Stimulated activated CD4-positive, alpha-beta T cell treated with anti-CD3 and anti-CD28 coated beads, Interleukin-12 subunit alpha, Interleukin-12 subunit beta, amount 100 ng/mL, for 24 hours (primary cell): ENCODE measurements around the gene BET1.

Experiments used
- DNase-seq, 2 experiments: peaks; one replicate each; pipeline ENCODE4 v3.0.0-alpha.2; 2020; ENCODE audit warnings: low read depth in 2 of 2

BET1 gene

DNA sequence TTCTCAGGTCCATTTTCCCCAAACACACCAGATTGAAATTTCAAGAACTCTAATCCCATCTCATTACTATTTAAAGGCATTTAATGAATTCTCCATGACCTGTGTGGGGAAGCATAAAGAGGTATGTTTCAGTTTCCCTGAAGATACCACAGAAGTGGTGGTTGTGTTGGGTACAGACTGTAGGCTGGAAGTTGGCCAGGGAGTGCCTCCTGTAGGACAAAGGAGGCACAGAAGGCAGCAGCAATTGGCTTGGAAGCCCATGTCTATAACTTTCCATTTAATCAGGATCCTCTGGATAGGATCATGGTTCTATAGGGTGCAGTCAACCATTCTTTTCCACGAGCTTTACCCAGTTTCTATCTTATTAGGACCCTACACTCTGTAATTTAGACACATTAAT lies 8.6 kb upstream of the BET1 start:
- DNase-seq, result no peak

DNA sequence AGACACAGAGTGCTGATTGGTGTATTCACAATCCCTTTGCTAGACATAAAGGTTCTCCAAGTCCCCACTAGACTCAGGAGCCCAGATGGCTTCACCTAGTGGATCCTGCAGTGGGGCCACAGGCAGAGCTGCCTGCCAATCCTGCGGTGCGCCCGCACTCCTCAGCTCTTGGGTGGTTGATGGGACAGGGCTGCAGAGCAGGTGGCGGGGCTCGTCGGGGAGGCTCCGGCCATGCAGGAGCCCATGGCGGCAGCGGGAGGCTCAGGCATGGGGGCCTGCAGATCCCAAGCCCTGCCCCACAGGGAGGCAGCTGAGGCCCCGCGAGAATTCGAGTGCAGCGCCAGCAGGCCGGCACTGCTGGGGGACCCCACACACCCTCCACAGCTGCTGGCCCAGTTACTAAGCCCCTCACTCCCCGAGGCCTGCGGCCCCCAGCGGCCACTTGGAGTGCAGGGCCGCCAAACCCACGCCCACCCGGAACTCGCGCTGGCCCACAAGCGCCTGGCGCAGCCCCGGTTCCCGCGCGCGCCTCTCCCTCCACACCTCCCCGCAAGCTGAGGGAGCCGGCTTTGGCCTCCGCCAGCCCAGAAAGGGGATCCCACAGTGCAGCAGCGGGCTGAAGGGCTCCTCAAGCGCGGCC lies 7.7 kb upstream of the BET1 start:
- DNase-seq, result no peak

DNA sequence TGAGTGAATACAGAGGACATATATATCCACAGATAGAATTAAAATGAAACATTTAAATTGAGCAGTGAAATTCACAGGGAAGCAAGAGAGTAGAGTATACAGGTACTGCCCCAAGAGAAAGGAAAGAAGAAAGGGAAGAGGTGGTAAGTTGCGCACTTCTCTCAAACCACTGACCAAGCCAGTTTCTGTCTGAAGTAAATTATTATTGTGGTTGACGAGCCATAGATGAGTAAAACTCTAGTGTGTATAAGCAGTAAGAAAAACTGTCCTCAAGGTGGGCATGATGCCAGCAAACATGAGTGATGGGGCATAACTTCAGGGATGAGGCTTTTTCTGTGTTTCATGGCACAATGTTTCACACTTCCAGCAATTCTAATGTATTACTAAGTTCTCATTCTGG lies 4.4 kb upstream of the BET1 start:
- no peak for DNase-seq

DNA sequence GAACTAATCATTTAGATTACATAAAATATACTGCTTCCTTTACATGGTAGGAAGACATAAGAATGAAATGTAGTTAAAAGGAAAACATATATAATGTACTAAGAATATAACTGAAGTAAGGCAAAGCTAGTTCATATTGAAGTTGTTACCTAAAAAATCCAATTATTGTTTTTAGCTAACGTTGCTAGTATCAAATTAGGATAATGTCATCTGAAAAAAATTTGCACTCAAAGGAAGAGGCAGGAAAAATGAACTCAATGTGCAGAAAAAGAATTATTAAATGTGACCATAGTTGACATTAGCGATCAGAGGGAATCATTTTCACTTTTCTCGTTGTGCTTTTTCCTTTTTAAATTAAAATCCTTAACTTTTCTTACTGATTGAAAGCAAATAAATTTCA lies 1.6 kb upstream of the BET1 start:
- no peak for DNase-seq

DNA sequence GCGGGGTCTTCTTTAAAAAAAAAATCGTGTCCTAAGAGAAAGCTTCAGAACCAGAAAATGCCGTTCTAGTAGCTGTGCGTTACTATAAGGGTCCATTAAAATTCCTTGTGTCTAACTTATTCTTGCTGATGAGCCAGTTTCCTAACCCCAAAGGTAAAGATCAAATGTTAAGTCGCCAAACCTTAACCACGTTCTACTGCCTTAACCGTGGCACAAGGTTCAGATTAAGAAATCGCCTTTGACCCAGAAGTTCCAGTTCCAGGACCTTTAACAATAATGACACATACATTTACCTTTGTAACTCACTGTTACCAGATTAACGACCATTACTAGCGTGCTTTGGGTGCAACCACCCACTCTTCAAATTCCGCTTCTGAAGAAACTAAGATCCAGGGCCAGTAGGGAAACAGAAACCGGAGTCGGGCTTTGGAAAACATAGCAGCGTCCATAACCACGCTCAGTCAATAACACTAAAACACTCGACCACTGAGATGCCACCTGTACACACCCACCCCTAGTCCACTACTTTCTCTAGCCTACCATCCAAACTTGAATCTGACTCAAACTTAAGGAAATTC lies 620 bp downstream of the BET1 start:
- DNase-seq, result no peak

DNA sequence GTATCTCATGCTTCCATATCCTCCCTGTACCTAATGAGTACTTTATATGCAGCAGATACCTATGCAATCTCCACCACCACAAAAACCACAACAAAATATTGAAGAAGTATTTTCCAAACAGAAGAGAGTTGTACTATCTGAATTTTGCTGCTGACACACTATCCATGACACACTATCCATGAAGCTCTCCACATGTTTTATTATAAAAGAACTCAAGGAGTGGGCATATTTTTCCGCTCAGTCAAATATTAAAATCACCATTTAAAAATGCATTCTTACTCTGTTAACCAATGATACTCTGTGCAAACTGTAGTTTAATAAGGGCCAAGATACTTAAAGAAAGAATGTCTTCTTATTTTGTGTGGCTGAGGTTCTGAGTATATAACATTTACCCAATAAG lies 2.8 kb downstream of the BET1 start:
- DNase-seq, result no peak

DNA sequence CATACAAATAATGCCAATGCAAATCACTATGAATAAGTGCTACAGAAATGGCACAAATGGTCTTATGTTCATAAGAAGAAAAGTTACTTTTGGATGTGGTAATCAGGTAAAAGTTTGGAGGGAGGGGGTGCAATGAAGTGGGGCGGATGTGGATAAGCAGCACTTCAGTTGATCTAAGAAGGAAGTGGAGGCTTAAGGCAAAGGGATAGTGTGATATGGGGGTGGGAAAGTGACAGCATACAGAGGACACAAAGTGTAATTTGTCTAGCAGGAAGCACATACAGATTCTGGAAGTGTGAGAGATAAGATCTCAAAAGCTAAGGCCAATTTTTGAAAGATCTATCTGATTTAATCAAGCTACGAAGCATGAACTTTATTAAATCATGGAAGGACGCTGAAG lies 6.3 kb downstream of the BET1 start:
- DNase-seq, result no peak

DNA sequence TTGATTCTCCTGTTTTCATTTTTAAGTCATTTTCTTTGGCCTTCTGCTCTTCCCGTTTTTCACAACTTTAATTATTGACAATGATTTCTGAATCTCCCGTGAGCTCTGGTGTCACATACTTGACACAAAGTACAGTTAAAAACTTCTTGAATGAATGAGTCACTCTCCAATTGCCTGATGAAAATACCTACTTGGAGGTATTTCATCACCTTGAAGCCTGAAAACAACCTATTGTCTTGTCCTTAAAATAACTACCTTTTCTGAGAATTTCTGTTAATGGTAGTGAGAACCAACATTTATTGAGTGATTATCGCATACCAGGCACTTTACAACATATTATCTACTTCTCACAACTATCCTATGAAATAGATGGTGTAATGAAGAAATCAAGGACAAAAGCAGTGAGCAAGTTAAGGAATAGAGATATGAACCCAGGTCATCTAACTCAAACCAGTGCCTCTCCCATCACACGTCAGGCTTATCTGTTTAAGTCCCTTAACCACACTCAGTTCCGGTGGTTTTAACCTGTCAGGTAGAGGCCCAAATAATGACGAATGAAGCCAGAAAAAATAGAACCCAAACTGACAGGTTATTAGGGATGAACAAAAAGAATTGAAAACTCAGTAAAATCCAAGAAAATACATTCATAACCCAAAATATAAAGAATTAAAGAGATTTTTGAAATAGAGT lies 11.6 kb downstream of the BET1 start:
- DNase-seq, result no peak

DNA sequence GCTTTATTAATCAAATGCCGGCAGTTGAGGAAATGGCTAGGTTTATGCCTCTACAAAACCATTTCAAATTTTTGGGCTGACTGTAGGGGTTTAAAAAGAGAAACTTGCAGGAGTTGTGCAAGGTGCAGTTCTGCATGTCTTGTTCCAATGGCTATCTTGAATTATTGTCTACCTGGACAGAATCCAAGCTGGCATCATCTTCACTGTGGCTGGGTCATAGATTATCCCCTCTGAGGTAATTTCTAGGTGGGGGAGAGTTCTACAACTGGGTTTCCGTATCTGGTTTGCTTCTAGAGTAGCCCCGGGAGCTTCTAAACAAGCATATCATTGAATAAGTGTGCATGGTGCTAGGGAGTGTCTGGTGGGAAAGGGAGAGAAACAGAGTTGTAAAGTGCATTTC lies 16.9 kb downstream of the BET1 start:
- DNase-seq, result no peak

DNA sequence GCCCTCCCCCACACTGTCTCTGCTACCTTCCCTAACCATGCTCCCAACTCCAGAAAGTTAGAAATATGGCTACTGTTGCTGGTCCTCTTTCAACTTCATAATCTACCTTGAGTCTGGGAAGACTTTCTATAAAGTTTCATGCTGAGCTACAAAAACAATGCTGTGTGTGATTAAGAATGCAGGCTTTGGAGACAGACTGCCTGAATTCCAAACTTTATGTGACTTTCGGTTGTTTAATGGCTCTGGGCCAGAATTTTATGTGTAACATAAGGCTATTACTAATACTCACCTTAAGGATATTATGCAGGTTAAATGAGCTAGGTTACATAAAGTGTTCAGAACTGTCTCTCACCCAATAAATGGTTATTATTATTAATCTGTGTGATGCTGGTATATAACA lies 19.1 kb downstream of the BET1 start:
- no peak for DNase-seq

DNA sequence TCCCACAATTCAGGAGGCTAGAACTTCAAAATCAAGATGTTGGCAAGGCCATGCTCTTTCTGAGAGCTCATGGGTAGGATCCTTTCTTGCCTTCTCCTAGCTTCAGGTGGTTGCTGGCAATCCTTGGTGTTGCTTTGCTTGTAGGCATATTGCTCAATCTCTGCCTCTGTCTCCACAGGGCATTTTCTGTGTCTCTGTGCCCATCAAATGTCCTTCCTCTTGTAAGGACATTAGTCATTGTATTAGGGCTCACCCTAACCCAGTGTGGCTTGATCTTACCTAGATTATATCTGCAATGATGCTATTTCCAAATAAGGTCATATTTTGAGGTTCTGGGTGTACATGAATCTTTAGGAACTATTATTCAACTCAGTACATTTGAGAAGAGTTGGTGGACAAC lies 20.1 kb downstream of the BET1 start:
- DNase-seq, result no peak

DNA sequence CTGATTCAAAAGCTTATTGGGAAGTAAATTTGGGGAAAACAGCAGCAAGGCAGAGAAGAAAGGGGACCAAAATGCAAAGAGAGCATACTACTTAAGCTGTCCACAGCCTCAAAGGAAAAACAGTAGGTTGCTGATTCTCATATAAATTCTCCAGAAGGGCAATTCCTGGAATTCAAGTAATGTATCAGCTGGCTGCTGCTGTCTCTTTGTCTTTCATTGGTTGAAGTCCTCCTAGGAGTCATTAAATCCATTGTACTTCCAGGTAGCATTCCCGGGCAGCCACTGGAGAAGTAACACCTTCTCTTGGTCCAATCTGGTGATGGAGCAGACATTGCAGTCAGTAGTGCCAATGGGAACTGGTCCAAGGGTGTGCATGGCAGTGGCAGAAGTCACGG lies 22.7 kb downstream of the BET1 start:
- DNase-seq, result no peak

DNA sequence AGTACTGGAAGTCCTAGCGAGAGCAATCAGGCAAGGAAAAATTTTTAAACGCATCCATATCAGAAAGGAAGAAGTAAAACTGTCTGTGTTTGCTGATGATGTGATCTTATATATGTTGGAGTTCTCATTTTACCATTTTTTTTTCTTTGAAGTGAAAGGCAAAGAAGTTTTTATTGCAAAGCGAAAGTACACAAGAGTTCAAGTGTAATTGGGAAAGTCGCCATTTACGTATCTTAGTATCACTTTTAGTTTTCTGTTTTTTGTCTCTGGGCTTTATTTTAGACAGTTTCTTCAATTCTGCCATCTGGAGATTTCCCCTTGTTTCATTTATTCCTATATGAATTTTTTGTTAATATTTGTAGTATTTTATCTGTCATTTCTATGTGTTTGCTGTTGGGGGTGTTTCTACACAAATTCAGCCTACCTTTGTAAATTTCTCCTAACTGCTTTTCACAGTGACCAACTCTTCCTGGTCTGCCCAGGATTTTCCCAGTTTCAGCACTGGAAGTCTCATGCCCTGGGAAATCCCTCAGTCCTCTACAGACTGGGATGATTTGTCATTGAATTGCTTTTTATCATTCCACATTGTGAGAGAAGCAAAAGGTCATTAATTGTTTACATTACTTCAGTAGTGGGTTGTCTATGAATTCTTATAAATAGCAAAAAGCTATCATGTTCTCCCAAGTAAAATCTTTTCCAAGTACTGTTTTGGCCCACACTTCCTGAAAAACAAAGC lies 23.2 kb downstream of the BET1 start:
- DNase-seq, result no peak

DNA sequence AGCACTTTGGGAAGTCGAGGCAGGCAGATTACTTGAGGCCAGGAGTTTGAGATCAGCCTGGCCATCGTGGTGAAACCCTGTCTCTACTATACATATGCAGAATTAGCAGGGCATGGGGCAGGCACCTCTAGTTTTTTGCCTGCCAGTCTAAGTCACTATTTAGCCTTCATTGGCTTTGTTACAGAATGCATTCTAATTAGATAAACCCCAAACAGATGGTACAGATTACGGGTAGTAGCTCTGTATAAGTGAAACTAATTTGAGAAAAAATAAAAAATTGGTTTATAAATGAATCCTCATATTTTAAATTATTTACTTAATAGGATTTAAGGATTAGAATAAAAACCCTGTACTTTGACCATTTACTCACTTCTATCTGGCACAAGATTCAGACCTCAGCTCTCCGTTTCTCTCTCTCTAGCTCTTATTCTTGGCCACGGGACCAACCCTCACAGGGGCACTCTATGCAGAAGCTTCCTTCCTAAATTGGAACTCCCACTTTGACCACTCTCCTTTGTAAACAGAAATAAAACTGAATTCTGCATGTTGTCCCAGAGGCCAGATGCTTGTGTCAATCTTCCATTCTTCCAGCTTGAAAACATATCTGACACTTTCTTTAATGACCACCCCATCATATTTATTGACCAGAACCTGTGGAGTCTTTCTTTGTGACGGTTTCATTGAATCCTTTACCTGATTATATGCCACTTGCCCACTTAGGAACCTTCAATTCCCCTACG lies 26.8 kb downstream of the BET1 start:
- no peak for DNase-seq

DNA sequence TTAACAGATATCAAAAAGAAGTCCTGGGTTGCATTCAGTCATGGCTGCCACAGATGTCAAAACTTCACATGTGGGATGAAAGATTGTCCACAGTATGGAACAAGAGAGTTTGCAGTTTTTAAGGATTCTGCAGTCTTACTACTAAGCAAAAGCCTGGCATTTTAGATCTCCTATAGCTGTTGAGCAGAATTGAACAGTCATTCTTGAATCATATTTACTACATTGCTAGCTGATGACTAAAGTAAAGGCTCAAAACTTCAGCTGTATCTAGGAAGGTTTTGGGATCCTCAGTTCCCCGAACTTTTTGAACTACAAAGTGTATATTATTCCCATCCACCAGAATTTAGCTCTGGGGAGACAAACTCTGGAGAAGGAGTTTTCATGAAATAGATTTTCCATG lies 31.0 kb downstream of the BET1 start:
- DNase-seq, result no peak

DNA sequence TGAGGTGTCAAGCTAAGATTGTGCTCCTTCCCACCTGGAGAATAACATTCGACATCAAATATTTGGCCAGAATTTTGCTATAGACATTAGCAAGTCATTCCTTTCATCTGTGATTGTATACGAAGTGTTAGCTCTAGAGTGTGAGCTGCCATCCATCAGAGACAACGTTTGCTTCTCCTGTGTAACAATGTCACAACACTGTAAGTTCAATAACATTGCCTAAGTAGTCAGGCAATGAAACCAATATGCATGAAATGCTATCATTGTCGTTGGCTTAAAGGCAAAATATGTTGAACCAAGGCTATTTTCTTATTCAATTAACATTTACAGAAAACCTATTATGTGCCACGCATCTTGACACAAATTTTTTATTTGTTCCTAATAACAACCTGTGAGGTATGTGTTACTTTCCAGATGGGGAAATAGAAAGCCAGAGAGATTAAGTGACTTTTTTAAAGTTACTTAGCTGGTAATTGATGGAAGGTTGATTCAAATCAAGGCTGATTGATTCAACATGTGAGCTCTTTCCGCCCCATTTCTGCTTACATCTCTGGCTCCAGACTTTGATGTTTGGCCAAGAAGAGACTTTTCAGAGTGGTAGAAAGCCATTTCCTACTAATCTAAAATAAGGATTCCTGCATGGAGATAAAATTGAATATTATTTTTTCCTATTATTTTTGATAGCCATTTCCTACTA lies 32.0 kb downstream of the BET1 start:
- DNase-seq, result no peak

DNA sequence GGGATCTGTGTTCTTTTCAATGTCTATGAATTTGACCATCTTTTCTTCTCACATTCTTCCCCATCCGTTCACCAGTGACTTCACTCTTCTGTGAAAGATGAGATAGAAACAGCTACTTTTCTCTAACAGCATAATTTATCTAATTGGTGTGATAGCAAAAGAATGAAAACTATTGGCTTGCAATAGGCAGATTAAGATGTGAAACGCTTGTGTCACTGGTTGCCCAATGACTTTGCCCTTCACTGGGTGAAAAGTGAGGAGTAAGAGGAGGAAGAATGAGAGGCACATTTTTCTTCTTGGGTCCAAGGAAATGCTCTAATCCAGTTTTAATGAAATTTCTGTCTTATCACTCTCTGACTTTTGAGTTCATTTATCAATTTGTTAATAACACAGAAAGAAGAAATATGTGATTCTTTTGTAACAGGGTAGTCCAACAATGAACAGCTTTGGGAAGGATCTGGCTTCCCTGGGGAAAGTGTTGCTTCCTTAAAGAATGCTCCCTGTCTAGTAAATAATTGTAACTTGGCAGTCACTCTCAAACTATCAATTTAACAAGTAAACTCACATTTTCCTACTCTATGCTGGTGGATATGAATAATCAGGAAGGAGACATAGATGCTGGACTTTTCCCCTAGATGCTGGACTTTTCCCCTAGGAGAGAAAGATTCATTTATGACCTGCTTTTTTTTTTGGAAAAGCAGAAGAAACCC lies 35.1 kb downstream of the BET1 start:
- DNase-seq, result no peak

DNA sequence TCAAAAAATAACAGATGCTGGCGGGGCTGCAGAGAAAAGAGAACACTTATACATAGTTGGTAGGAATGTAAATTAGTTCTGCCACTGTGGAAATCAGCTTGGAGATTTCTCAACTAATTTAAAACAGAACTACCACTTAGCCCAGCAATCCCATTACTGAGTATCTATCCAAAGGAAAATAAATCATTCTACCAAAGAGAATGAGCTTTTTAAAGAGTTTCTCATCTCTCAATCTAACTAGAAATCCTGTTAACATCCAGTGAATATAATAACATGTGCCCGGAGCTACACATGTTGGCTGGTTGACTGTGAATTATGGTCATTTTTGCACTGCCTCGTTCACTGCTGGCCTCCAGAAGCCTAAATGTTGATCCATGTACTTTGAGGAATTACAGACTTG lies 39.3 kb downstream of the BET1 start:
- no peak for DNase-seq

DNA sequence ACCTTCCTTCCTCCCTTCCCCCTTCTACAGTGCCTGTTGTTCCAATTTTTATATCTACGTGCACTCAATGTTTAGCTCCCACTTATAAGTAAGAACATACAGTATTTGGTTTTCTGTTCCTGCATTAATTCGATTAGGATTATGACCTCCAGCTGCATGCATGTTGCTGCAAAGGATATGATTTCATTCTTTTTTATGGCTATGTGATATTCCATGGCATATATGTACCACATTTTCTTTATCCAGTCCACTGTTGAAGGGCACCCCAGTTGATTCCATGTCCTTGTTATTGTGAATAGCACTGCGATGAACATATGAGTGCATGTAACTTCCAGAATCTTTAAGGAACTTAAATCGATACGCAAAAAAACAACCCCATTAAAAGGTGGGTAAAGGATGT lies 39.9 kb downstream of the BET1 start:
- no peak for DNase-seq

DNA sequence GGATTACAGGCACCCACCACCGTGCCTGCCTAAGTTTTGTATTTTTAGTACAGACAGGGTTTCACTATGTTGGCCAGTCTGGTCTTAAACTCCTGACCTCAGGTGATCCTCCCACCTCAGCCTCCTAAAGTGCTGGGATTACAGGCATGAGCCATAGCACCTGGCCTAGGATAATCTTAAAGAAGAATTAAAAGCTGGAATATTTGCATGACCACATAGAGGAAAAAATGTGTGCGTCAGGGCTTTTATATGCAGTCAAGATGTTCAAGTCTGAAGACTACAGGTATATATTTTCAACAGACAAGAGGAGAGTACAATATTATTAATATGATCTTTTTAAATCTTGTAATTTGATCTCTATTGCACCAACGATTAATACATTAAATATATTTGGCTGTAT lies 43.2 kb downstream of the BET1 start:
- no peak for DNase-seq

DNA sequence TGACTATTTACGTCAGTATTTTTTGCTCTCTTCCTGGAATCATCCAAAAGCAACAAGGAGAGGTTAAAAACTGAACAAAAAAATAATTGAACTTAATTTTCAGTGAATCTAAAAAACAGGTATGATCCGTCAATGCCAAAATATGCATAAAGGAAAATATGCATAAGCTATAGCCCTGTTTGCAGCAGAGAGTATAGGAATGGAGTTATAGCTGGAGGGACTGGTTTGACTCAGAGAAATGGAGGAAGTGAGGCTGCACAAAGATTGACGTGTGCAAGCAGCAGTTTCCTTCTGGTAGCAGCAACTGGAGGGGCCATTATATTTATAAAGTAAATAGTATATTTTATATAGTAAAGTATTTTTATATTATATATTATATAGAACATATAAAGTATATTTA lies 45.5 kb downstream of the BET1 start:
- no peak for DNase-seq
